GM23338 (cell line): ENCODE measurements around the gene FAM168A. TPM values are rescaled to one million over a fixed set of nuclear protein-coding genes. Genes with fewer than 3 reads are reported as not detected.

Source experiments
- ATAC-seq: fragments of 200-7000 bp; cut with Tn5 transposase; 3 replicates; pipeline ENCODE4 v1.9.1; 2020
- DNase-seq: peaks from one replicate; pipeline ENCODE4 v3.0.0-alpha.2; 2015; ENCODE audit warnings: low spot score
- H2AFZ ChIP-seq: fragments of 200-600 bp; sonication (generic); 2 replicates; pipeline ENCODE4 v1.8.0; 2016; ENCODE audit warnings: antibody characterized with exemption, mild to moderate bottlenecking, moderate library complexity
- H3F3A ChIP-seq: fragments of 200-600 bp; sonication (generic); replicated peaks from 2 replicates; pipeline ENCODE4 v1.8.0; 2017; ENCODE audit warnings: antibody characterized with exemption, mixed run types, low read depth
- H3K27ac ChIP-seq: fragments of 200-600 bp; sonication (generic); 2 replicates; pipeline ENCODE4 v1.6.1; 2016; ENCODE audit warnings: low read depth
- H3K27me3 ChIP-seq: fragments of 200-600 bp; sonication (generic); 2 replicates; pipeline ENCODE4 v1.8.0; 2016; ENCODE audit warnings: mild to moderate bottlenecking, mixed run types, moderate library complexity; ENCODE audit not compliant: insufficient read depth
- H3K36me3 ChIP-seq: fragments of 200-600 bp; sonication (generic); 2 replicates; pipeline ENCODE4 v1.8.0; 2016; ENCODE audit warnings: mild to moderate bottlenecking; ENCODE audit not compliant: insufficient read depth
- H3K4me1 ChIP-seq: fragments of 200-600 bp; sonication (generic); 2 replicates; pipeline ENCODE4 v1.8.0; 2016; ENCODE audit warnings: mild to moderate bottlenecking, moderate library complexity; ENCODE audit not compliant: insufficient read depth
- H3K4me2 ChIP-seq: fragments of 200-600 bp; sonication (generic); 2 replicates; pipeline ENCODE4 v1.7.1; 2017; ENCODE audit warnings: mixed run types
- H3K4me3 ChIP-seq: fragments of 200-600 bp; sonication (generic); 2 replicates; pipeline ENCODE4 v1.6.1; 2016; ENCODE audit warnings: mixed run types
- H3K79me2 ChIP-seq: fragments of 200-600 bp; sonication (generic); replicated peaks from 2 replicates; pipeline ENCODE4 v1.8.0; 2017; ENCODE audit warnings: mild to moderate bottlenecking; ENCODE audit not compliant: insufficient read depth
- H3K9me2 ChIP-seq: fragments of 200-600 bp; sonication (generic); 2 replicates; pipeline ENCODE4 v1.8.0; 2017; ENCODE audit not compliant: insufficient read depth
- H4K20me1 ChIP-seq: fragments of 200-600 bp; sonication (generic); replicated peaks from 2 replicates; pipeline ENCODE4 v1.8.0; 2017; ENCODE audit warnings: mild to moderate bottlenecking; ENCODE audit not compliant: insufficient read depth
- H3K27ac Mint-ChIP-seq: 2 replicates; pipeline ENCODE4 v1.8.0; 2020; ENCODE audit warnings: inconsistent platforms, mild to moderate bottlenecking, moderate library complexity, mixed read lengths
- H3K27me3 Mint-ChIP-seq: 3 replicates; pipeline ENCODE4 v1.8.0; 2022; ENCODE audit warnings: low read depth, mild to moderate bottlenecking, moderate library complexity, mixed read lengths, inconsistent platforms; ENCODE audit not compliant: insufficient read depth, poor library complexity
- H3K36me3 Mint-ChIP-seq: 3 replicates; pipeline ENCODE4 v1.8.0; 2021; ENCODE audit warnings: low read depth, mild to moderate bottlenecking, inconsistent platforms, moderate library complexity, mixed read lengths
- H3K4me1 Mint-ChIP-seq: 3 replicates; pipeline ENCODE4 v1.8.0; 2020; ENCODE audit warnings: mild to moderate bottlenecking, inconsistent platforms, mixed read lengths
- H3K4me3 Mint-ChIP-seq: 3 replicates; pipeline ENCODE4 v1.8.0; 2021; ENCODE audit warnings: moderate library complexity, mild to moderate bottlenecking, inconsistent platforms, mixed read lengths
- H3K9me3 Mint-ChIP-seq: 3 replicates; pipeline ENCODE4 v1.8.0; 2020; ENCODE audit warnings: moderate library complexity, mild to moderate bottlenecking, inconsistent platforms, mixed read lengths
- CREB1 ChIP-seq: fragments of 250-450 bp; sonication (Bioruptor Pico); IDR thresholded peaks from 2 replicates; pipeline ENCODE4 v1.5.0; 2020; ENCODE audit warnings: low read depth, mild to moderate bottlenecking, moderate library complexity
- CTCF ChIP-seq, 2 experiments: fragments of 200-600 bp in 1 of 2; sonication (generic) in 1 of 2; conservative IDR thresholded peaks; 2 replicates each; pipeline versions ENCODE4 v1.5.1 to v1.6.1; 2016 to 2017; ENCODE audit warnings: antibody characterized with exemption in 2 of 2, low read depth in 2 of 2, mild to moderate bottlenecking in 2 of 2, moderate library complexity in 1 of 2
- EZH2 ChIP-seq: fragments of 200-600 bp; sonication (generic); IDR thresholded peaks from one replicate; pipeline ENCODE4 v1.8.0; 2017; ENCODE audit warnings: antibody characterized with exemption, mild to moderate bottlenecking, low read depth; ENCODE audit not compliant: unreplicated experiment
- EZH2phosphoT487 ChIP-seq: fragments of 200-600 bp; sonication (generic); IDR thresholded peaks from one replicate; pipeline ENCODE4 v1.8.1; 2018; ENCODE audit warnings: antibody characterized with exemption; ENCODE audit not compliant: unreplicated experiment
- JUNB ChIP-seq: IDR thresholded peaks from one replicate; pipeline ENCODE4 v1.6.1; 2016; ENCODE audit warnings: antibody characterized with exemption; ENCODE audit not compliant: unreplicated experiment
- NANOG ChIP-seq: IDR thresholded peaks from 2 replicates; pipeline ENCODE4 v1.6.1; 2016; ENCODE audit warnings: antibody characterized with exemption, borderline replicate concordance
- POLR2AphosphoS5 ChIP-seq: IDR thresholded peaks from 2 replicates; pipeline ENCODE4 v1.6.1; 2016; ENCODE audit warnings: antibody characterized with exemption, low read depth
- STAT1 ChIP-seq: IDR thresholded peaks from one replicate; pipeline ENCODE4 v1.6.1; 2016; ENCODE audit warnings: antibody characterized with exemption; ENCODE audit not compliant: unreplicated experiment
- ZNF114 ChIP-seq: fragments of 250-450 bp; sonication (Bioruptor Pico); IDR thresholded peaks from 2 replicates; pipeline ENCODE4 v1.5.0; 2020; ENCODE audit warnings: mild to moderate bottlenecking, moderate library complexity
- ZNF331 ChIP-seq: fragments of 250-450 bp; sonication (Bioruptor Pico); IDR thresholded peaks from 2 replicates; pipeline ENCODE4 v1.5.0; 2020; ENCODE audit warnings: low read depth, mild to moderate bottlenecking, moderate library complexity
- polyA plus RNA-seq: library from polyadenylated mRNA; unstranded; fragments of >200 nt; fragmentation: Nextera tagmentation; extraction: Ambion mirVana; gene quantifications from 2 replicates; pipeline ENCODE4 v1.2.1, GENCODE V29; 2016
- total RNA-seq: library from RNA; depleted of rRNA; stranded (reverse); fragments of >200 nt; shearing (Covaris generic); gene quantifications from 2 replicates; pipeline ENCODE4 v1.2.3, GENCODE V29; 2014
- TF ChIP-seq, protein P1 (sequence below): fragments of 250-450 bp; sonication (Bioruptor Pico); IDR thresholded peaks from 2 replicates; pipeline ENCODE4 v1.5.0; 2020; ENCODE audit warnings: mild to moderate bottlenecking, moderate library complexity
- TF ChIP-seq, protein P2 (sequence below): IDR thresholded peaks from 2 replicates; pipeline ENCODE4 v1.6.1; 2016; ENCODE audit warnings: antibody characterized with exemption
- TF ChIP-seq, protein P3 (sequence below): IDR thresholded peaks from one replicate; pipeline ENCODE4 v1.6.1; 2018; ENCODE audit warnings: antibody characterized with exemption; ENCODE audit not compliant: unreplicated experiment

Gene FAM168A
- total and polyA plus RNA-seq, 2 experiments from 2014 or later, result 8.0 to 20.3 TPM

DNA sequence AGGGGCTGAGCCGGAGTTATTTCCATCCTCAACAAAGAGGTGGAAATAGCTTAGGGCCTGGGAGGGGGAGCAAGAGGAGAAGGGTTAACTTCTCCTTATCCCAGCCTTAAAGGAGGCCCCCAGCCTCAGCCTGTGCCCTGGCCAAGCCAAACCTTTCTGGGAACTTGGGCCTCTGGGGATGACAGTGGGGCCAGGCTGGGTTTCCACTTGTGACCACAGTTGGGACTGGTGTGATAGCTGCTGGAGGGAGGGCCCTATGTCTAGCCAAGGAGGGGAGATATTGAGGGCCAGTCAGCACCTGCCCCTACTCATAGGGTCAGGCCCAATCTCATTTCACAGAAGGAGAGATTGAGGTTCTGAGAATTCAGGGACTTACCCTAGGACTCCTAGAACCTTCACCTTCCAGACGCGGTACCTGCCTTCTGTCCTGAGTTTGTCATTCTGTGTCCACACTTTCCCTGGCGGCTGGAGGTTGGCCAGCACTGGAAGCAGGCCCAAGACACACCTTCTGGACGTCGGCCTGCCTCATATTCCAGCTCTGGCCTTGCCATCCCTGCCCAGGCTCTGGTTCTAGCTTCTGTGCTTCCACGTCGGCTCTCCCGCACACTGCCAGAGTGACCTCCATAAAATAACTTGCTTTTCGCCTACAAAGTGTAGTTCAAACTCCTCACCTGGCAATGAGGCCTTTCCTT is 218.6 kb downstream of the FAM168A start:
- H3K36me3 ChIP-seq, result no peaks in the 10 kb centered on the region
- H3K4me3 Mint-ChIP-seq, result no peak overlapping the region
- H2AFZ ChIP-seq, result no peak overlapping the region
- no peaks in the 10 kb centered on the region for H3F3A ChIP-seq
- peaks cover 26% of the 10 kb centered on the region for H3K4me1 Mint-ChIP-seq
- H3K36me3 Mint-ChIP-seq, result no peaks in the 10 kb centered on the region
- H3K9me3 Mint-ChIP-seq, result no peaks in the 10 kb centered on the region
- no peak overlapping the region for H3K4me3 ChIP-seq
- DNase-seq (no peak), ATAC-seq (no peak)
- H3K27me3 ChIP-seq, result peaks cover 13% of the 10 kb centered on the region; the same call in 1 of the 2 replicates
- H3K27ac ChIP-seq, result no peak overlapping the region
- H3K79me2 ChIP-seq, result no peaks in the 10 kb centered on the region; the same call in 1 of the 2 replicates
- H3K4me1 ChIP-seq, result peaks cover 7% of the 10 kb centered on the region
- no peak overlapping the region for H3K27ac Mint-ChIP-seq
- no peak overlapping the region for H3K4me2 ChIP-seq
- peaks cover 2% of the 10 kb centered on the region; the same call in 1 of the 2 replicates for H4K20me1 ChIP-seq
- no peaks in the 10 kb centered on the region for H3K9me2 ChIP-seq
- no peak for TF ChIP-seq JUNB
- no peak for TF ChIP-seq CTCF (conservative IDR thresholded peaks at IDR 0.05; ENCODE audit: low read depth in 2 of 2)
- no peak for TF ChIP-seq EZH2phosphoT487
- TF ChIP-seq NANOG, result no peak
- TF ChIP-seq EZH2, result no peak
- TF ChIP-seq, protein P1, sequence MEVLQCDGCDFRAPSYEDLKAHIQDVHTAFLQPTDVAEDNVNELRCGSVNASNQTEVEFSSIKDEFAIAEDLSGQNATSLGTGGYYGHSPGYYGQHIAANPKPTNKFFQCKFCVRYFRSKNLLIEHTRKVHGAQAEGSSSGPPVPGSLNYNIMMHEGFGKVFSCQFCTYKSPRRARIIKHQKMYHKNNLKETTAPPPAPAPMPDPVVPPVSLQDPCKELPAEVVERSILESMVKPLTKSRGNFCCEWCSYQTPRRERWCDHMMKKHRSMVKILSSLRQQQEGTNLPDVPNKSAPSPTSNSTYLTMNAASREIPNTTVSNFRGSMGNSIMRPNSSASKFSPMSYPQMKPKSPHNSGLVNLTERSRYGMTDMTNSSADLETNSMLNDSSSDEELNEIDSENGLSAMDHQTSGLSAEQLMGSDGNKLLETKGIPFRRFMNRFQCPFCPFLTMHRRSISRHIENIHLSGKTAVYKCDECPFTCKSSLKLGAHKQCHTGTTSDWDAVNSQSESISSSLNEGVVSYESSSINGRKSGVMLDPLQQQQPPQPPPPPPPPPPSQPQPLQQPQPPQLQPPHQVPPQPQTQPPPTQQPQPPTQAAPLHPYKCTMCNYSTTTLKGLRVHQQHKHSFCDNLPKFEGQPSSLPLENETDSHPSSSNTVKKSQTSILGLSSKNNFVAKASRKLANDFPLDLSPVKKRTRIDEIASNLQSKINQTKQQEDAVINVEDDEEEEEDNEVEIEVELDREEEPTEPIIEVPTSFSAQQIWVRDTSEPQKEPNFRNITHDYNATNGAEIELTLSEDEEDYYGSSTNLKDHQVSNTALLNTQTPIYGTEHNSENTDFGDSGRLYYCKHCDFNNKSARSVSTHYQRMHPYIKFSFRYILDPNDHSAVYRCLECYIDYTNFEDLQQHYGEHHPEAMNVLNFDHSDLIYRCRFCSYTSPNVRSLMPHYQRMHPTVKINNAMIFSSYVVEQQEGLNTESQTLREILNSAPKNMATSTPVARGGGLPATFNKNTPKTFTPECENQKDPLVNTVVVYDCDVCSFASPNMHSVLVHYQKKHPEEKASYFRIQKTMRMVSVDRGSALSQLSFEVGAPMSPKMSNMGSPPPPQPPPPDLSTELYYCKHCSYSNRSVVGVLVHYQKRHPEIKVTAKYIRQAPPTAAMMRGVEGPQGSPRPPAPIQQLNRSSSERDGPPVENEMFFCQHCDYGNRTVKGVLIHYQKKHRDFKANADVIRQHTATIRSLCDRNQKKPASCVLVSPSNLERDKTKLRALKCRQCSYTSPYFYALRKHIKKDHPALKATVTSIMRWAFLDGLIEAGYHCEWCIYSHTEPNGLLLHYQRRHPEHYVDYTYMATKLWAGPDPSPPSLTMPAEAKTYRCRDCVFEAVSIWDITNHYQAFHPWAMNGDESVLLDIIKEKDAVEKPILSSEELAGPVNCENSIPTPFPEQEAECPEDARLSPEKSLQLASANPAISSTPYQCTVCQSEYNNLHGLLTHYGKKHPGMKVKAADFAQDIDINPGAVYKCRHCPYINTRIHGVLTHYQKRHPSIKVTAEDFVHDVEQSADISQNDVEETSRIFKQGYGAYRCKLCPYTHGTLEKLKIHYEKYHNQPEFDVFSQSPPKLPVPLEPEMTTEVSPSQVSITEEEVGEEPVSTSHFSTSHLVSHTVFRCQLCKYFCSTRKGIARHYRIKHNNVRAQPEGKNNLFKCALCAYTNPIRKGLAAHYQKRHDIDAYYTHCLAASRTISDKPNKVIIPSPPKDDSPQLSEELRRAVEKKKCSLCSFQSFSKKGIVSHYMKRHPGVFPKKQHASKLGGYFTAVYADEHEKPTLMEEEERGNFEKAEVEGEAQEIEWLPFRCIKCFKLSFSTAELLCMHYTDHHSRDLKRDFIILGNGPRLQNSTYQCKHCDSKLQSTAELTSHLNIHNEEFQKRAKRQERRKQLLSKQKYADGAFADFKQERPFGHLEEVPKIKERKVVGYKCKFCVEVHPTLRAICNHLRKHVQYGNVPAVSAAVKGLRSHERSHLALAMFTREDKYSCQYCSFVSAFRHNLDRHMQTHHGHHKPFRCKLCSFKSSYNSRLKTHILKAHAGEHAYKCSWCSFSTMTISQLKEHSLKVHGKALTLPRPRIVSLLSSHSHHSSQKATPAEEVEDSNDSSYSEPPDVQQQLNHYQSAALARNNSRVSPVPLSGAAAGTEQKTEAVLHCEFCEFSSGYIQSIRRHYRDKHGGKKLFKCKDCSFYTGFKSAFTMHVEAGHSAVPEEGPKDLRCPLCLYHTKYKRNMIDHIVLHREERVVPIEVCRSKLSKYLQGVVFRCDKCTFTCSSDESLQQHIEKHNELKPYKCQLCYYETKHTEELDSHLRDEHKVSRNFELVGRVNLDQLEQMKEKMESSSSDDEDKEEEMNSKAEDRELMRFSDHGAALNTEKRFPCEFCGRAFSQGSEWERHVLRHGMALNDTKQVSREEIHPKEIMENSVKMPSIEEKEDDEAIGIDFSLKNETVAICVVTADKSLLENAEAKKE (CRISPR knock-in tag), result no peak
- TF ChIP-seq, protein P2, sequence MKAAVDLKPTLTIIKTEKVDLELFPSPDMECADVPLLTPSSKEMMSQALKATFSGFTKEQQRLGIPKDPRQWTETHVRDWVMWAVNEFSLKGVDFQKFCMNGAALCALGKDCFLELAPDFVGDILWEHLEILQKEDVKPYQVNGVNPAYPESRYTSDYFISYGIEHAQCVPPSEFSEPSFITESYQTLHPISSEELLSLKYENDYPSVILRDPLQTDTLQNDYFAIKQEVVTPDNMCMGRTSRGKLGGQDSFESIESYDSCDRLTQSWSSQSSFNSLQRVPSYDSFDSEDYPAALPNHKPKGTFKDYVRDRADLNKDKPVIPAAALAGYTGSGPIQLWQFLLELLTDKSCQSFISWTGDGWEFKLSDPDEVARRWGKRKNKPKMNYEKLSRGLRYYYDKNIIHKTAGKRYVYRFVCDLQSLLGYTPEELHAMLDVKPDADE, result no peak
- TF ChIP-seq STAT1, result no peak
- no peak for TF ChIP-seq CREB1
- TF ChIP-seq, protein P3, sequence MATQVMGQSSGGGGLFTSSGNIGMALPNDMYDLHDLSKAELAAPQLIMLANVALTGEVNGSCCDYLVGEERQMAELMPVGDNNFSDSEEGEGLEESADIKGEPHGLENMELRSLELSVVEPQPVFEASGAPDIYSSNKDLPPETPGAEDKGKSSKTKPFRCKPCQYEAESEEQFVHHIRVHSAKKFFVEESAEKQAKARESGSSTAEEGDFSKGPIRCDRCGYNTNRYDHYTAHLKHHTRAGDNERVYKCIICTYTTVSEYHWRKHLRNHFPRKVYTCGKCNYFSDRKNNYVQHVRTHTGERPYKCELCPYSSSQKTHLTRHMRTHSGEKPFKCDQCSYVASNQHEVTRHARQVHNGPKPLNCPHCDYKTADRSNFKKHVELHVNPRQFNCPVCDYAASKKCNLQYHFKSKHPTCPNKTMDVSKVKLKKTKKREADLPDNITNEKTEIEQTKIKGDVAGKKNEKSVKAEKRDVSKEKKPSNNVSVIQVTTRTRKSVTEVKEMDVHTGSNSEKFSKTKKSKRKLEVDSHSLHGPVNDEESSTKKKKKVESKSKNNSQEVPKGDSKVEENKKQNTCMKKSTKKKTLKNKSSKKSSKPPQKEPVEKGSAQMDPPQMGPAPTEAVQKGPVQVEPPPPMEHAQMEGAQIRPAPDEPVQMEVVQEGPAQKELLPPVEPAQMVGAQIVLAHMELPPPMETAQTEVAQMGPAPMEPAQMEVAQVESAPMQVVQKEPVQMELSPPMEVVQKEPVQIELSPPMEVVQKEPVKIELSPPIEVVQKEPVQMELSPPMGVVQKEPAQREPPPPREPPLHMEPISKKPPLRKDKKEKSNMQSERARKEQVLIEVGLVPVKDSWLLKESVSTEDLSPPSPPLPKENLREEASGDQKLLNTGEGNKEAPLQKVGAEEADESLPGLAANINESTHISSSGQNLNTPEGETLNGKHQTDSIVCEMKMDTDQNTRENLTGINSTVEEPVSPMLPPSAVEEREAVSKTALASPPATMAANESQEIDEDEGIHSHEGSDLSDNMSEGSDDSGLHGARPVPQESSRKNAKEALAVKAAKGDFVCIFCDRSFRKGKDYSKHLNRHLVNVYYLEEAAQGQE, result no peak
- TF ChIP-seq ZNF331 (CRISPR knock-in tag), result no peak
- TF ChIP-seq POLR2AphosphoS5, result no peak
- no peak for TF ChIP-seq ZNF114 (CRISPR knock-in tag)
- H3K27me3 Mint-ChIP-seq, result peaks cover 28% of the 10 kb centered on the region
